Keratinocyte (primary cell): ENCODE results near the gene RNF141. TPM values are rescaled to one million over a fixed set of nuclear protein-coding genes. Genes with fewer than 3 reads are reported as not detected.

Source experiments
- DNase-seq: peaks from one replicate; pipeline ENCODE4 v3.0.0-alpha.2; 2011; ENCODE audit warnings: low read depth, missing footprints, low spot score
- FAIRE-seq: peaks from 2 replicates; lab custom pipeline; 2011; peaks lifted over from hg19 to GRCh38; lab: Jason Lieb, UNC
- H2AFZ ChIP-seq: 2 replicates; pipeline ENCODE4 v1.6.0; 2012; ENCODE audit warnings: low read length, control low read depth, inconsistent platforms; ENCODE audit not compliant: control insufficient read depth
- H3K27ac ChIP-seq: 2 replicates; pipeline ENCODE4 v1.5.1; 2011; ENCODE audit warnings: low read length; ENCODE audit not compliant: control insufficient read depth, insufficient read depth
- H3K27me3 ChIP-seq: 3 replicates; pipeline ENCODE4 v1.6.0; 2011; ENCODE audit warnings: low read length; ENCODE audit not compliant: control insufficient read depth, insufficient read depth; ENCODE audit errors: extremely low read depth
- H3K36me3 ChIP-seq, 2 experiments: 2 replicates in 1 of 2; 3 replicates in 1 of 2; pipeline ENCODE4 v1.5.1; 2011; ENCODE audit warnings: low read length in 2 of 2, mild to moderate bottlenecking in 1 of 2; ENCODE audit not compliant: control insufficient read depth in 2 of 2, insufficient read depth in 2 of 2; ENCODE audit errors: extremely low read depth in 1 of 2
- H3K4me1 ChIP-seq: 3 replicates; pipeline ENCODE4 v1.5.1; 2011; ENCODE audit warnings: low read length; ENCODE audit not compliant: control insufficient read depth, insufficient read depth; ENCODE audit errors: extremely low read depth
- H3K4me2 ChIP-seq: 3 replicates; pipeline ENCODE4 v1.6.0; 2011; ENCODE audit warnings: low read depth, low read length; ENCODE audit not compliant: control insufficient read depth, insufficient read depth; ENCODE audit errors: extremely low read depth
- H3K4me3 ChIP-seq, 3 experiments: fragments of 200-600 bp in 1 of 3; sonication (generic) in 1 of 3; 2 replicates in 2 of 3; 3 replicates in 1 of 3; pipeline ENCODE4 v1.5.1; 2011 to 2016; ENCODE audit warnings: low read length in 3 of 3, mild to moderate bottlenecking in 3 of 3, control low read depth in 2 of 3, inconsistent platforms in 1 of 3, low read depth in 1 of 3, mixed read lengths in 1 of 3, mixed run types in 1 of 3, moderate library complexity in 1 of 3; ENCODE audit not compliant: control insufficient read depth in 2 of 3, insufficient read depth in 2 of 3; ENCODE audit errors: extremely low read depth in 1 of 3
- H3K79me2 ChIP-seq: 2 replicates; pipeline ENCODE4 v1.6.0; 2012; ENCODE audit warnings: low read length; ENCODE audit not compliant: control insufficient read depth, insufficient read depth
- H3K9ac ChIP-seq: 3 replicates; pipeline ENCODE4 v1.6.0; 2011; ENCODE audit warnings: low read length; ENCODE audit not compliant: control insufficient read depth, insufficient read depth; ENCODE audit errors: extremely low read depth
- H3K9me1 ChIP-seq: 3 replicates; pipeline ENCODE4 v1.6.0; 2011; ENCODE audit warnings: low read length; ENCODE audit not compliant: control insufficient read depth, insufficient read depth; ENCODE audit errors: extremely low read depth
- H3K9me3 ChIP-seq: 2 replicates; pipeline ENCODE4 v1.5.1; 2012; ENCODE audit warnings: low read depth, low read length; ENCODE audit not compliant: control insufficient read depth
- H4K20me1 ChIP-seq: 3 replicates; pipeline ENCODE4 v1.6.0; 2011; ENCODE audit warnings: low read length; ENCODE audit not compliant: control insufficient read depth, insufficient read depth; ENCODE audit errors: extremely low read depth
- CTCF ChIP-seq, 3 experiments: IDR thresholded peaks in 1 of 3; conservative IDR thresholded peaks in 1 of 3; optimal IDR thresholded peaks in 1 of 3; 2 replicates in 2 of 3; 3 replicates in 1 of 3; pipeline versions ENCODE3 to v1.5.1; 2011; ENCODE audit warnings: low read length in 3 of 3, mild to moderate bottlenecking in 3 of 3, moderate library complexity in 2 of 3, control low read depth in 1 of 3, inconsistent platforms in 1 of 3; ENCODE audit not compliant: insufficient read depth in 2 of 3; ENCODE audit errors: extremely low read depth in 1 of 3
- EZH2 ChIP-seq: IDR thresholded peaks from one replicate; pipeline ENCODE4 v1.6.1; 2012; ENCODE audit warnings: inconsistent platforms, mild to moderate bottlenecking, low read length, moderate library complexity
- dilution Hi-C: fragments of 300-500 bp; cut with MboI; formaldehyde crosslinking; loops from one replicate; pipeline ENCODE4 v1.7.0; 2020; ENCODE audit warnings: low sequenced_read_pairs; ENCODE audit not compliant: extremely low pct_ligation_motif_present
- polyA plus RNA-seq, 5 experiments: library from polyadenylated mRNA; depleted of rRNA in 3 of 5; stranded (reverse) in 3 of 5; stranded (forward) in 1 of 5; unstranded in 1 of 5; fragments of >200 nt; gene quantifications; 1 replicate in 1 of 5; 2 replicates in 3 of 5; 3 replicates in 1 of 5; pipeline versions ENCODE4 v1.2.1 to v1.2.3, GENCODE V29; 2011 to 2012; ENCODE audit warnings: missing spikeins in 2 of 5, low read depth in 1 of 5, low replicate concordance in 1 of 5

RNF141 gene
- polyA plus RNA-seq, 1 donor (not counting 4 experiments of a cell fraction or from before 2014, with no cell fraction given), result 59.1 TPM

GRCh38 chr11:10581481-10582019 is 40.6 kb upstream of the RNF141 start:
- H3K4me1 ChIP-seq, result peaks cover 11% of the 10 kb centered on the region
- FAIRE-seq, result peak; percentile 26
- no peaks in the 10 kb centered on the region for H3K36me3 ChIP-seq
- no peak overlapping the region for H3K27ac ChIP-seq
- no peak for TF ChIP-seq CTCF (optimal IDR thresholded peaks at IDR 0.05 in 1 of 3, IDR thresholded peaks at IDR 0.05 in 1 of 3, conservative IDR thresholded peaks at IDR 0.05 in 1 of 3; ENCODE audit: extremely low read depth in 1 of 3, insufficient read depth in 2 of 3, low read length in 3 of 3)
- no peak for TF ChIP-seq EZH2
- H3K79me2 ChIP-seq, result no peaks in the 10 kb centered on the region
- no peaks in the 10 kb centered on the region for H3K27me3 ChIP-seq
- no peaks in the 10 kb centered on the region for H3K9me1 ChIP-seq
- H2AFZ ChIP-seq, result no peak overlapping the region
- no peaks in the 10 kb centered on the region for H3K9me3 ChIP-seq
- H4K20me1 ChIP-seq, result no peaks in the 10 kb centered on the region
- DNase-seq, result no peak
- no peak overlapping the region for H3K4me3 ChIP-seq
- dilution Hi-C loops, result no loop called here
- no peak overlapping the region for H3K9ac ChIP-seq
- no peak overlapping the region for H3K4me2 ChIP-seq

- no peak overlapping the region for H2AFZ ChIP-seq
- TF ChIP-seq EZH2, result no peak
- TF ChIP-seq CTCF (optimal IDR thresholded peaks at IDR 0.05 in 1 of 3, IDR thresholded peaks at IDR 0.05 in 1 of 3, conservative IDR thresholded peaks at IDR 0.05 in 1 of 3; ENCODE audit: extremely low read depth in 1 of 3, insufficient read depth in 2 of 3, low read length in 3 of 3), result no peak
- H3K27ac ChIP-seq, result no peak overlapping the region
- H3K9me3 ChIP-seq, result no peaks in the 10 kb centered on the region
- no peaks in the 10 kb centered on the region for H3K27me3 ChIP-seq
- no peak overlapping the region for H3K9ac ChIP-seq
- H3K4me2 ChIP-seq, result no peak overlapping the region
- no peaks in the 10 kb centered on the region for H3K9me1 ChIP-seq
- H3K4me3 ChIP-seq, result no peak overlapping the region
- no peaks in the 10 kb centered on the region for H3K36me3 ChIP-seq
- no peaks in the 10 kb centered on the region for H3K79me2 ChIP-seq
- dilution Hi-C loops, result no loop called here
- H3K4me1 ChIP-seq, result peaks cover 10% of the 10 kb centered on the region
- no peaks in the 10 kb centered on the region for H4K20me1 ChIP-seq
- DNase-seq (no peak), FAIRE-seq (no peak)
These were observed 39.6 kb upstream of the RNF141 start for GRCh38 chr11:10580623-10581022.
